NT2/D1 (cell line): Measurements from ENCODE around the gene YBX1.

Experiments
- YY1 ChIP-seq: IDR thresholded peaks from 2 replicates; pipeline ENCODE4 v1.6.1; 2011; ENCODE audit not compliant: insufficient read length, insufficient read depth
- ZNF274 ChIP-seq: IDR thresholded peaks from 2 replicates; pipeline ENCODE4 v1.6.1; 2011; ENCODE audit warnings: mild to moderate bottlenecking, low read depth, low read length

DNA sequence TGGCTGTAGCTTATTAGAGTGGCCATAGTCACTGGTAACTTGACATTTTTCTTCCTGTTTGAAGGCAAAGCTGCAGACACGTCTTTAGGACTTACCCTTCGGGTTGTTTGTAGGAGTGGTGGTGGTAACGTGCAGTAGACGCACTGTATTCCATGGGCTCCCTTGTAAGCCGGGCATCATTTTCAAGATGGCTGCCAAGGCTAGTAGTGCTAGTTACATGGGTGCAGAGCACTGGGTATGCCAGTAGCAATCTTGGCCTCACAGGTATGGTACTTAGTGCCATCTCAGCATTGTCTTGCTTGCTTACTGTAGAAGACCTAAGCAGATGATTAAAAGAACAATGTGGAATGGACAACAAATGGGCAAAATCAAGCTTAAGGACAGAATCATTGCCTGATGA, 1.9 kb downstream of the YBX1 start:
- TF ChIP-seq YY1, result peak; percentile 58
- TF ChIP-seq ZNF274, result no peak
